MCF 10A (cell line): ENCODE measurements around the gene CCDC6. TPM values are rescaled to one million over a fixed set of nuclear protein-coding genes. Genes with fewer than 3 reads are reported as not detected.

Experiments
- BruUV-seq: library from RNA; stranded (reverse); fragments of 400-500 nt; replicated peaks from 2 replicates; lab custom pipeline; 2021; lab: Mats Ljungman, UMichigan
- CTCF ChIA-PET: fragments of 300-600 bp; sonication (Branson Sonifier 250); formaldehyde crosslinking; extraction: SDS; loops from one replicate; lab custom pipeline; 2021; ENCODE audit warnings: antibody characterized with exemption, inconsistent platforms; lab: Yijun Ruan, JAX
- POLR2A ChIA-PET: fragments of 300-600, 350-650 bp; sonication (Branson Sonifier 250); formaldehyde crosslinking; extraction: SDS; loops from one replicate; lab custom pipeline; 2020; ENCODE audit warnings: antibody characterized with exemption, inconsistent platforms; lab: Yijun Ruan, JAX
- DNase-seq: peaks from one replicate; pipeline ENCODE4 v3.0.0-alpha.2; 2018; ENCODE audit not compliant: unreplicated experiment
- H3K27ac Mint-ChIP-seq: one replicate; pipeline ENCODE4 v1.8.0; 2022; ENCODE audit warnings: mild to moderate bottlenecking, low read depth, mixed read lengths; ENCODE audit not compliant: unreplicated experiment
- H3K27me3 Mint-ChIP-seq: one replicate; pipeline ENCODE4 v1.8.0; 2022; ENCODE audit warnings: mixed read lengths; ENCODE audit not compliant: insufficient read depth, unreplicated experiment
- H3K36me3 Mint-ChIP-seq: one replicate; pipeline ENCODE4 v1.8.0; 2022; ENCODE audit warnings: mild to moderate bottlenecking, moderate library complexity, mixed read lengths; ENCODE audit not compliant: insufficient read depth, unreplicated experiment
- H3K4me1 Mint-ChIP-seq: one replicate; pipeline ENCODE4 v1.8.0; 2022; ENCODE audit warnings: mixed read lengths; ENCODE audit not compliant: insufficient read depth, unreplicated experiment
- H3K4me3 Mint-ChIP-seq: one replicate; pipeline ENCODE4 v1.8.0; 2022; ENCODE audit warnings: mild to moderate bottlenecking, moderate library complexity, mixed read lengths; ENCODE audit not compliant: unreplicated experiment
- H3K9me3 Mint-ChIP-seq: one replicate; pipeline ENCODE4 v1.8.0; 2022; ENCODE audit warnings: mixed read lengths; ENCODE audit not compliant: unreplicated experiment
- intact Hi-C: fragments of 100-400 bp; cut with micrococcal nuclease; formaldehyde crosslinking; loops from 2 replicates; pipeline ENCODE4 v1.14.1; 2022
- total RNA-seq: library from RNA; stranded (reverse); gene quantifications from 2 replicates; pipeline ENCODE4 v1.2.3, GENCODE V29; 2022
- TF ChIP-seq, protein P1 (sequence below): fragments of 200-600 bp; IDR thresholded peaks from one replicate; pipeline ENCODE4 v1.8.0; 2022; ENCODE audit warnings: antibody characterized with exemption, mild to moderate bottlenecking; ENCODE audit not compliant: unreplicated experiment

Gene CCDC6
- total RNA-seq, 1 experiment from 2014 or later, result 66.4 TPM

DNA sequence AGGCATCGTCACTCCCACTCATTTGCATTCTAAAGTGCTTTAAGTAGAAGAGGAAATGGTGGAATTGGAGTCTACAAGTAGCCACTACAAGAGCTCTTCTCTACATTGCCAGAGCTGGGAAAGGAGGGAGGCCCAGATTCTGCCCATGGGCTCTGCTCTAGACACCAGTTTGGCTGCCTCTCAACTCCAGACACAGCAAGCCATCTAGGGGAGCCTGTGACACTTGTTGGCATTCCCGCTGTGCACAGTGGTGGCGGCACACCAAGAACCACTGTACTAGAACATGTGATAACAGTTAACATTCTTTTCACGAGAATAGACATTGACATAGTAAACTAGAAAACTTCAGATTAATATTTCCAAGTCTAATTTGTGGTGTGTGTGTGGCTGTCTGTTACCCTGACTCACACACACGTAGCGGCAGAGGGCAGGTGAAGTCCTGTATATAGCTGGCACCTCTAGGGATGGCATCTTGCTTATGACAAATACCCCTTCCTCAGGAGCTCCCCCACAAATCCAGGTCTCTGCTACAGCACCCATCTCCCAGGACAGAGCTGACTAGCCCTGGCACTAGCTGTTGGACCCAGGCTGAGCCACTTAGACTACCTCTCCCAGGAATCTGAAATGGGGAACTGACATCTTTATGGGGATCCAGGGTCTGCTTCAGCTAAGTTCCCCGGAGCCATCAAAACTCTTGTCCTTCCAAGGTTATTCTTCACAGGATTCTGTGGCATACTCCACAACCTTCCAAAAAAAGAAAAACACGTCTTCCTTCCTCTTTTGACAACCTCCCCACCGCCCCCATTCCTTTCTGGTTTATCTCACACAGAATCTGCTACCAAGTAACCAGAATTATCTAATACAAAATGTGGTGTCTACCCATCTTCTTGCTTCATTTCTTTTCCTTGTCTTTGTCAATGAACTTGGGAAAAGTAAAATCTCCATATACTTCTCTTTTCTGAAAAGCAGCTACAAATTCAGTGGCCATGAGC, 98.4 kb downstream of the CCDC6 start:
- Mint-ChIP-seq H3K36me3 (peaks cover 76% of the 10 kb centered on the region), H3K4me1 (no peaks in the 10 kb centered on the region), H3K27me3 (no peaks in the 10 kb centered on the region), H3K9me3 (no peaks in the 10 kb centered on the region), H3K27ac (no peak overlapping the region), H3K4me3 (no peak overlapping the region)
- BruUV-seq, result no TSS peak
- no peak for DNase-seq
- intact Hi-C loops, result loop anchor here (2.0 to 10.0 kb wide), 2 partner anchors 225 to 563 kb away; no protein-coding TSS in a partner anchor
- TF ChIP-seq, protein P1, sequence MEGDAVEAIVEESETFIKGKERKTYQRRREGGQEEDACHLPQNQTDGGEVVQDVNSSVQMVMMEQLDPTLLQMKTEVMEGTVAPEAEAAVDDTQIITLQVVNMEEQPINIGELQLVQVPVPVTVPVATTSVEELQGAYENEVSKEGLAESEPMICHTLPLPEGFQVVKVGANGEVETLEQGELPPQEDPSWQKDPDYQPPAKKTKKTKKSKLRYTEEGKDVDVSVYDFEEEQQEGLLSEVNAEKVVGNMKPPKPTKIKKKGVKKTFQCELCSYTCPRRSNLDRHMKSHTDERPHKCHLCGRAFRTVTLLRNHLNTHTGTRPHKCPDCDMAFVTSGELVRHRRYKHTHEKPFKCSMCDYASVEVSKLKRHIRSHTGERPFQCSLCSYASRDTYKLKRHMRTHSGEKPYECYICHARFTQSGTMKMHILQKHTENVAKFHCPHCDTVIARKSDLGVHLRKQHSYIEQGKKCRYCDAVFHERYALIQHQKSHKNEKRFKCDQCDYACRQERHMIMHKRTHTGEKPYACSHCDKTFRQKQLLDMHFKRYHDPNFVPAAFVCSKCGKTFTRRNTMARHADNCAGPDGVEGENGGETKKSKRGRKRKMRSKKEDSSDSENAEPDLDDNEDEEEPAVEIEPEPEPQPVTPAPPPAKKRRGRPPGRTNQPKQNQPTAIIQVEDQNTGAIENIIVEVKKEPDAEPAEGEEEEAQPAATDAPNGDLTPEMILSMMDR, result no peak
- POLR2A ChIA-PET, result interaction anchor here (1.0 kb wide), 1 partner anchor 97 kb away, joined by 3 read pairs; no protein-coding TSS in a partner anchor
- CTCF ChIA-PET, result interaction anchor here (0.7 to 7.5 kb wide), 12 partner anchors 8 to 953 kb away, joined by 3 to 67 read pairs (median 4); no protein-coding TSS in a partner anchor

DNA sequence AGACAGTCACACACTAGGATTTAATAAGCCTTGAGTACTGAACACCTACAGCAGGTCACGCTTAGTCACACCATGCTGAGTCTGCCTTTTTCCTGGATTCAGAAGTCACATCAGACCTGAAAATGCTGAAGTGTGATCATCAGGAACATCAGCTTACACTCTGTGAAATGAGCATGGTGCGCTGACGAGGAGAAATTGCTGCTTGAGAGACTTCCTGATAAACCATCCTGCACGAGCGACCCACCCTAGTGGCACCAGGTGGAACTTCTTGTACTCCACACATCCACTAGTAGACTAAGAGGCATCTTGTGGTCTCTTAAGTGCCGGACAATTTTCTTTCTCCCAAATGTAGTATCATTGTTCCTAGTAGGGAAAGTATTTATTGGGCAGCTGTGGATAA, 101.3 kb downstream of the CCDC6 start:
- POLR2A ChIA-PET, result no interaction called here
- intact Hi-C loops, result loop anchor here (10.0 kb wide), 1 partner anchor 560 kb away; no protein-coding TSS in a partner anchor
- BruUV-seq, result no TSS peak
- Mint-ChIP-seq H3K27ac (no peak overlapping the region), H3K4me1 (no peaks in the 10 kb centered on the region), H3K27me3 (no peaks in the 10 kb centered on the region), H3K9me3 (no peaks in the 10 kb centered on the region), H3K4me3 (no peak overlapping the region), H3K36me3 (peaks cover 82% of the 10 kb centered on the region)
- DNase-seq, result peak; percentile 22
- CTCF ChIA-PET, result interaction anchor here (0.6 to 7.5 kb wide), 7 partner anchors 11 to 711 kb away, joined by 3 to 67 read pairs (median 4); no protein-coding TSS in a partner anchor
- TF ChIP-seq, protein P1, result peak; percentile 33

DNA sequence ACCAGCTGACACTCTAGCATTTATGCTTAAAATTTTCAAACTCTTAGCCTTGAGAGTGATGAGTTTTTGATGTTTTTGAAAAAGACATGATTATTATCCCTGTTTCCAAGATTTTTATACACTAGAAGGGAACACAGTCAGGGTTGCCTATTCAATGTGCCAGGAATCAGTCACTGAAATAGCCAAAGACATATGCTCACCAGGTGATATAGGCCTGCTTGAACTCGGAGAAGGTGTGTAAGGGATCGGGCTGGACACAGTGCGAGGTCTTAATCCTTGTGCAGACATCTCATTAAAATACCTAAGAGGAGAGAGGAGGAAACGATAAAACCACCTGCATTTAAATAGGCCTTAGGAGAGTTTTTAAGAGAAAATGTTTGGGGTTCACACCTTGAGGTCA, 102.1 kb downstream of the CCDC6 start:
- ChIA-PET POLR2A (no interaction called here), CTCF (interaction anchor here (0.7 to 7.5 kb wide), 5 partner anchors 171 to 1160 kb away, joined by 3 to 67 read pairs (median 5); no protein-coding TSS in a partner anchor)
- TF ChIP-seq, protein P1, result no peak
- no peak overlapping the region for H3K27ac Mint-ChIP-seq
- no peaks in the 10 kb centered on the region for H3K27me3 Mint-ChIP-seq
- BruUV-seq, result no TSS peak
- intact Hi-C loops, result loop anchor here (10.0 kb wide), 1 partner anchor 559 kb away; no protein-coding TSS in a partner anchor
- no peak overlapping the region for H3K4me3 Mint-ChIP-seq
- no peaks in the 10 kb centered on the region for H3K9me3 Mint-ChIP-seq
- no peaks in the 10 kb centered on the region for H3K4me1 Mint-ChIP-seq
- no peak for DNase-seq
- peaks cover 87% of the 10 kb centered on the region for H3K36me3 Mint-ChIP-seq

DNA sequence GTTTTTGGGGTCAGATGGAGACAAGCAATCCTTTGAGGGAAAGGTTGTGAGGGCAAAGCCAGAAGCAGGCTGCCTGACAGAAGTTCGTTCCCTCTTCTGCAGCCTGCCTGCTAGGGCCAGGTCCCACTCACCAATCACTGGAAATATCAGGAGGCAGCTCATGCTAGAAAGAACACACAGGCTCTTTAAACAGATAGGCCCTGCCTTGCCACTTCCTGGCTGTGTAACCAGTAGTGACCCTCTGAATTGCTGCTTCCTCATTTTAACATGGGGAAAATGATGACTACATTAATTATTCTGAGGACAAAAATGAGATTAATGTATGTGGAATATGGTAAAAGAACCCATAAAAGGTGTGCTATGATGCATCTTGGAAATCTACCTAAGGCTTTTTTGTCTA, 102.6 kb downstream of the CCDC6 start:
- H3K4me1 Mint-ChIP-seq, result no peaks in the 10 kb centered on the region
- no peak overlapping the region for H3K4me3 Mint-ChIP-seq
- DNase-seq, result no peak
- ChIA-PET CTCF (interaction anchor here (0.7 to 7.5 kb wide), 4 partner anchors 14 to 1159 kb away, joined by 3 to 67 read pairs (median 4); no protein-coding TSS in a partner anchor), POLR2A (no interaction called here)
- no peak overlapping the region for H3K27ac Mint-ChIP-seq
- H3K27me3 Mint-ChIP-seq, result no peaks in the 10 kb centered on the region
- H3K36me3 Mint-ChIP-seq, result peaks cover 89% of the 10 kb centered on the region
- TF ChIP-seq, protein P1, result no peak
- H3K9me3 Mint-ChIP-seq, result no peaks in the 10 kb centered on the region
- no TSS peak for BruUV-seq
- intact Hi-C loops, result loop anchor here (10.0 kb wide), 1 partner anchor 559 kb away; no protein-coding TSS in a partner anchor
